Stimulated activated naive CD8-positive, alpha-beta T cell treated with anti-CD3 and anti-CD28 coated beads, Interleukin-15, Interleukin-2, amounts not matched to agents 100 U/mL and 50 U/mL, for 24 hours (primary cell): ENCODE measurements around the gene UGT1A6.

Source experiments
- ATAC-seq: fragments of 150-1000 bp; cut with Tn5 transposase; one replicate; pipeline ENCODE4 v1.10.0; 2021
- DNase-seq: peaks from one replicate; pipeline ENCODE4 v3.0.0; 2021

UGT1A6 gene

GRCh38 chr2:233801357-233802131 is 108.9 kb downstream of the UGT1A6 start:
- DNase-seq, result peak; percentile 24
- ATAC-seq, result no peak

GRCh38 chr2:233802132-233802815 is 109.6 kb downstream of the UGT1A6 start:
- ATAC-seq, result no peak
- DNase-seq, result no peak

- ATAC-seq (no peak), DNase-seq (no peak)
These were observed 110.7 kb downstream of the UGT1A6 start for GRCh38 chr2:233803292-233803911.

- DNase-seq (no peak), ATAC-seq (no peak)
These were observed 111.3 kb downstream of the UGT1A6 start for GRCh38 chr2:233803994-233804393.

- no peak for DNase-seq
- no peak for ATAC-seq
These were observed 114.7 kb downstream of the UGT1A6 start for GRCh38 chr2:233807215-233807865.

- no peak for DNase-seq
These were observed 115.6 kb downstream of the UGT1A6 start for GRCh38 chr2:233807966-233808935.

GRCh38 chr2:233810385-233810784 is 117.7 kb downstream of the UGT1A6 start:
- no peak for ATAC-seq

More at GRCh38 chr2:233807966-233808935, 115.6 kb downstream of the UGT1A6 start:
- no peak for ATAC-seq

GRCh38 chr2:233811087-233811486 is 118.4 kb downstream of the UGT1A6 start:
- ATAC-seq (no peak), DNase-seq (no peak)

More at GRCh38 chr2:233810385-233810784, 117.7 kb downstream of the UGT1A6 start:
- no peak for DNase-seq

GRCh38 chr2:233811732-233812131 is 119.0 kb downstream of the UGT1A6 start:
- DNase-seq (no peak), ATAC-seq (no peak)

- DNase-seq (no peak), ATAC-seq (no peak)
These were observed 120.8 kb downstream of the UGT1A6 start for GRCh38 chr2:233813236-233814055.

GRCh38 chr2:233814056-233814835 is 121.6 kb downstream of the UGT1A6 start:
- DNase-seq (no peak), ATAC-seq (no peak)

GRCh38 chr2:233815861-233816260 is 123.2 kb downstream of the UGT1A6 start:
- DNase-seq (no peak), ATAC-seq (no peak)

GRCh38 chr2:233816334-233816733 is 123.6 kb downstream of the UGT1A6 start:
- ATAC-seq (no peak), DNase-seq (no peak)

- DNase-seq (no peak), ATAC-seq (no peak)
These were observed 124.1 kb downstream of the UGT1A6 start for GRCh38 chr2:233816771-233817170.

GRCh38 chr2:233817361-233817911 is 124.7 kb downstream of the UGT1A6 start:
- DNase-seq (no peak), ATAC-seq (no peak)

GRCh38 chr2:233817995-233818638 is 125.4 kb downstream of the UGT1A6 start:
- DNase-seq, result no peak
- no peak for ATAC-seq

- DNase-seq, result no peak
- no peak for ATAC-seq
These were observed 126.2 kb downstream of the UGT1A6 start for GRCh38 chr2:233818639-233819621.
